Neural cell (in vitro differentiated cells): ENCODE measurements around the gene URAD. TPM values are rescaled to one million over a fixed set of nuclear protein-coding genes. Genes with fewer than 3 reads are reported as not detected.

Experiments
- H2AFZ ChIP-seq: fragments of 200-600, 300-800 bp; sonication (generic), shearing (Covaris generic); 2 replicates; pipeline ENCODE4 v1.6.0; 2014; ENCODE audit warnings: low read depth, mild to moderate bottlenecking, antibody characterized with exemption, low read length, moderate library complexity
- H3F3A ChIP-seq: fragments of 200-600 bp; shearing (Covaris generic); 2 replicates; pipeline ENCODE4 v1.6.1; 2016; ENCODE audit warnings: mild to moderate bottlenecking, moderate library complexity, mixed read lengths, antibody characterized with exemption, low read length; ENCODE audit not compliant: insufficient read depth, poor library complexity, severe bottlenecking
- H3K27ac ChIP-seq: fragments of 200-600, 300-800 bp; sonication (generic), shearing (Covaris generic); 2 replicates; pipeline ENCODE4 v1.5.1; 2014; ENCODE audit warnings: mild to moderate bottlenecking, low read length, moderate library complexity
- H3K27me3 ChIP-seq: fragments of 300-800, 200-600 bp; sonication (generic), shearing (Covaris generic); 2 replicates; pipeline ENCODE4 v1.6.0; 2014; ENCODE audit warnings: mild to moderate bottlenecking, low read depth, low read length, moderate library complexity; ENCODE audit not compliant: insufficient read depth
- H3K36me3 ChIP-seq: fragments of 300-800, 200-600 bp; sonication (generic), shearing (Covaris generic); 2 replicates; pipeline ENCODE4 v1.5.1; 2014; ENCODE audit warnings: mild to moderate bottlenecking, antibody characterized with exemption, low read length, moderate library complexity; ENCODE audit not compliant: insufficient read depth
- H3K4me2 ChIP-seq: fragments of 300-800, 200-600 bp; sonication (generic), shearing (Covaris generic); 2 replicates; pipeline ENCODE4 v1.6.0; 2014; ENCODE audit warnings: mild to moderate bottlenecking, low read length
- H3K4me3 ChIP-seq: fragments of 300-800, 200-600 bp; sonication (generic), shearing (Covaris generic); 2 replicates; pipeline ENCODE4 v1.5.1; 2014; ENCODE audit warnings: mild to moderate bottlenecking, low read length, moderate library complexity
- H3K79me2 ChIP-seq: fragments of 200-600 bp; shearing (Covaris generic); replicated peaks from 2 replicates; pipeline ENCODE4 v1.6.0; 2014; ENCODE audit warnings: mild to moderate bottlenecking, low read length, moderate library complexity; ENCODE audit not compliant: insufficient read depth
- H3K9ac ChIP-seq: fragments of 300-800, 200-600 bp; sonication (generic), shearing (Covaris generic); 2 replicates; pipeline ENCODE4 v1.6.1; 2016; ENCODE audit warnings: mild to moderate bottlenecking, low read length, mixed read lengths
- H3K9me2 ChIP-seq: fragments of 200-600 bp; shearing (Covaris generic); 2 replicates; pipeline ENCODE4 v1.6.1; 2016; ENCODE audit warnings: mild to moderate bottlenecking, low read length, mixed read lengths; ENCODE audit not compliant: insufficient read depth
- H3K9me3 ChIP-seq: fragments of 200-600, 300-800 bp; sonication (generic), shearing (Covaris generic); 2 replicates; pipeline ENCODE4 v1.6.1; 2016; ENCODE audit warnings: mild to moderate bottlenecking, mixed run types, low read length, moderate library complexity, mixed read lengths
- H4K20me1 ChIP-seq: fragments of 200-600 bp; shearing (Covaris generic); 2 replicates; pipeline ENCODE4 v1.6.1; 2016; ENCODE audit warnings: mild to moderate bottlenecking, mixed run types; ENCODE audit not compliant: insufficient read depth
- EP300 ChIP-seq: fragments of 450-650 bp; conservative IDR thresholded peaks from 2 replicates; pipeline ENCODE4 v1.6.1; 2014; ENCODE audit warnings: antibody characterized with exemption, mild to moderate bottlenecking, moderate library complexity; ENCODE audit not compliant: poor library complexity, severe bottlenecking
- EZH2 ChIP-seq: fragments of 200-600, 300-800 bp; shearing (Covaris generic), sonication (generic); IDR thresholded peaks from 2 replicates; pipeline ENCODE4 v1.6.1; 2014; ENCODE audit warnings: antibody characterized with exemption, low read length, borderline replicate concordance, mild to moderate bottlenecking; ENCODE audit not compliant: insufficient read depth, poor library complexity, severe bottlenecking
- POLR2AphosphoS5 ChIP-seq: IDR thresholded peaks from 2 replicates; pipeline ENCODE4 v1.6.1; 2012
- SMC3 ChIP-seq: fragments of 450-650 bp; conservative IDR thresholded peaks from 2 replicates; pipeline ENCODE4 v1.6.1; 2014; ENCODE audit warnings: antibody characterized with exemption, mild to moderate bottlenecking, moderate library complexity; ENCODE audit not compliant: poor library complexity
- TAF1 ChIP-seq: IDR thresholded peaks from 2 replicates; pipeline ENCODE4 v1.6.1; 2012; ENCODE audit warnings: low read depth
- polyA plus RNA-seq: library from polyadenylated mRNA; depleted of rRNA; stranded (reverse); fragments of >200 nt; gene quantifications from 2 replicates; pipeline ENCODE4 v1.2.3, GENCODE V29; 2014
- TF ChIP-seq, protein P1 (sequence below): IDR thresholded peaks from 2 replicates; pipeline ENCODE4 v1.6.1; 2012; ENCODE audit warnings: borderline replicate concordance
- TF ChIP-seq, protein P2 (sequence below): fragments of 450-650 bp; IDR thresholded peaks from 2 replicates; pipeline ENCODE4 v1.5.1; 2014; ENCODE audit warnings: antibody characterized with exemption, mild to moderate bottlenecking, moderate library complexity; ENCODE audit not compliant: poor library complexity, severe bottlenecking

Gene URAD
- polyA plus RNA-seq, 1 donor from 2014 or later: not detected

DNA sequence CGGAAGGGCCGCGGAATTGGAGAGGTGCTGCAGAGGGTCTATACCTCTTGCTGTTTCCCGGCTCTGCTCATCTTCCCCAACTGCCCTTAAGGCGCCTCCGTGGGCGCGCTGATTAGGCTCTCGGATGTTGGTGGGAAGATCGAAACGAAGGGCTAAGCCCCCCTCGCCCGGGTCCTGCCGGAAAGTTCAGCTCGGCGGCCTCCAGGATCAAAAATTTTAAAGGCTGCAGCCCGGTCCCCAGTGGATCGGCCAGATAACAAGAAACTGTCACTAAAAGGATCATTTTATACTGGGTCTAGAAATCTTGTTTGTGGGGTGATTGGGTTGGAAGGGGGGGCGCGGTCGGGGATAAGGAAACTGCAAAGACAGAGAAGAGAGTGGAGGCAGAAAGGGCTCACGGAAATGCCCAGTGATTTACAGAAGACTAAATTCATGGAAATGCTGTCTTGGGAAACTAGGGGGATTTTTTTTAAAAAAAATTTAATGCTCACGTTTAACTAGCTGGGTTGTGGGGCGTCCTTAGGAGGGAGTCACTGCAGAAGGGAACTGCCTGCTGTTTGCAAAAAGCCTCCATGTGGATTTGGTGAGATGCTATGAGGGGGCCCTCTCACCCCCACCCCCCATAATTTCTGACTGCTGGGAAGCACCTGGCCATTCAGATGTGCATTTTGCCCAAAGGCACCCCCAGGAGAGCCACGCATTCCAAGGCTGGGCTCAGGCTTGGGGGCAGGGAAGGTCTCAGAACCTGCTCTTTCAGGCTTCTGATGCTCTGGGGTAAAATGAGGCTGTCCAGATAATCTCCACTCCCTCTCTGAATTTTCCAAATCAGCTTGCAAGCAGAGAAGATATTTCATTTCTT lies 27.0 kb downstream of the URAD start:
- H3K79me2 ChIP-seq: no peaks in the 10 kb centered on the region
- H3K4me2 ChIP-seq: no peak overlapping the region
- H3K9me2 ChIP-seq: no peaks in the 10 kb centered on the region
- H3K4me3 ChIP-seq: no peak overlapping the region
- no peak overlapping the region for H3K9ac ChIP-seq
- H3K9me3 ChIP-seq: no peaks in the 10 kb centered on the region
- H3F3A ChIP-seq: no peaks in the 10 kb centered on the region
- no peak overlapping the region for H2AFZ ChIP-seq
- peaks cover 100% of the 10 kb centered on the region for H3K27me3 ChIP-seq
- no peaks in the 10 kb centered on the region for H3K36me3 ChIP-seq
- TF ChIP-seq, protein P1, sequence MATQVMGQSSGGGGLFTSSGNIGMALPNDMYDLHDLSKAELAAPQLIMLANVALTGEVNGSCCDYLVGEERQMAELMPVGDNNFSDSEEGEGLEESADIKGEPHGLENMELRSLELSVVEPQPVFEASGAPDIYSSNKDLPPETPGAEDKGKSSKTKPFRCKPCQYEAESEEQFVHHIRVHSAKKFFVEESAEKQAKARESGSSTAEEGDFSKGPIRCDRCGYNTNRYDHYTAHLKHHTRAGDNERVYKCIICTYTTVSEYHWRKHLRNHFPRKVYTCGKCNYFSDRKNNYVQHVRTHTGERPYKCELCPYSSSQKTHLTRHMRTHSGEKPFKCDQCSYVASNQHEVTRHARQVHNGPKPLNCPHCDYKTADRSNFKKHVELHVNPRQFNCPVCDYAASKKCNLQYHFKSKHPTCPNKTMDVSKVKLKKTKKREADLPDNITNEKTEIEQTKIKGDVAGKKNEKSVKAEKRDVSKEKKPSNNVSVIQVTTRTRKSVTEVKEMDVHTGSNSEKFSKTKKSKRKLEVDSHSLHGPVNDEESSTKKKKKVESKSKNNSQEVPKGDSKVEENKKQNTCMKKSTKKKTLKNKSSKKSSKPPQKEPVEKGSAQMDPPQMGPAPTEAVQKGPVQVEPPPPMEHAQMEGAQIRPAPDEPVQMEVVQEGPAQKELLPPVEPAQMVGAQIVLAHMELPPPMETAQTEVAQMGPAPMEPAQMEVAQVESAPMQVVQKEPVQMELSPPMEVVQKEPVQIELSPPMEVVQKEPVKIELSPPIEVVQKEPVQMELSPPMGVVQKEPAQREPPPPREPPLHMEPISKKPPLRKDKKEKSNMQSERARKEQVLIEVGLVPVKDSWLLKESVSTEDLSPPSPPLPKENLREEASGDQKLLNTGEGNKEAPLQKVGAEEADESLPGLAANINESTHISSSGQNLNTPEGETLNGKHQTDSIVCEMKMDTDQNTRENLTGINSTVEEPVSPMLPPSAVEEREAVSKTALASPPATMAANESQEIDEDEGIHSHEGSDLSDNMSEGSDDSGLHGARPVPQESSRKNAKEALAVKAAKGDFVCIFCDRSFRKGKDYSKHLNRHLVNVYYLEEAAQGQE: no peak
- TF ChIP-seq EP300: no peak
- no peak for TF ChIP-seq SMC3
- peak; percentile 39 for TF ChIP-seq EZH2
- no peaks in the 10 kb centered on the region for H4K20me1 ChIP-seq
- H3K27ac ChIP-seq: no peak overlapping the region

DNA sequence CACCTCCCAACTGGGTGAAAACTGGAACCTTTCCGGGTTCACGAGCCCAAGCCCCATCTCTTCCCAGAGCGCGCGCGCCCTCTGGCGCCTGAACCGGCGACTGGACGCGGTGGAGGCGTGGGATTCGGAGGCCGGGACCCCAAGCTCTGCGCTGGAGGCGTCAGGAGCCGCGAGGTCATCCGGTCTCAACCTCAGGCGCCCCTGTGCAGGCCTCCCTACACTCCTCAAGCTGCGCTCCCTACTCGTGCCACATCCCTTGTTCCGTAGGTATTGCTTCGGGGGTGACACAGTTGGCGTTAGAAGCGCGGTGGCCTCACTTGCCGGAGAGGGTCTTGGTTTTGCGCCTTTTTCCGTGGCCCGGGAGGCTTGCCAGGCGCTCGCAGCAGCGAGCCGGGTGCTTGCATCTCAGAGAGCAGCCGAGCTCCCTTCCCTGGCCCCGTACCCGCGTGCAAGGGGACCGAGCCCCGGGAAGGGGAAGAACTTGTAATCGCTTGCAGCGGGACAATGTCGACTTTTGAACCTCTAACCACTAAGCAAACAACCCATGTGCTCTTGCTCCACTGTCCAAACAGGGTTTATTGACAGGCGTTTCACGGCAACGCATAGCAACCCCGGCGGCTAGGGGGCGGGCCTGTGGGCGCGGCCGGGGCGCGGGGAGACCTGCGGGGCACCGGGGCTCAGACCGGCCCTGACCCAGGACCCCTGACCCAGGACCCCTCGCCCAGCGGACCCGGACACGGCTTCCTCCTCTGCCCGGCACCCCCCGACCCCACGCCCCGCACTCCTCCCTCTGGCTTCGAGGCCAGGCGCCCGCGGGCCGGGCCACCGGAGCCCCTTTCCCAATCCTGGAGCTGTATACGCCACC lies 27.9 kb downstream of the URAD start:
- no peaks in the 10 kb centered on the region for H3F3A ChIP-seq
- H3K9me3 ChIP-seq: no peaks in the 10 kb centered on the region
- H3K9me2 ChIP-seq: no peaks in the 10 kb centered on the region
- no peaks in the 10 kb centered on the region for H4K20me1 ChIP-seq
- no peak overlapping the region for H2AFZ ChIP-seq
- H3K36me3 ChIP-seq: no peaks in the 10 kb centered on the region
- H3K4me2 ChIP-seq: no peak overlapping the region
- no peak overlapping the region for H3K9ac ChIP-seq
- peak overlapping the region; percentile 41 for H3K4me3 ChIP-seq
- peak; percentile 83 for TF ChIP-seq EZH2
- TF ChIP-seq, protein P2, sequence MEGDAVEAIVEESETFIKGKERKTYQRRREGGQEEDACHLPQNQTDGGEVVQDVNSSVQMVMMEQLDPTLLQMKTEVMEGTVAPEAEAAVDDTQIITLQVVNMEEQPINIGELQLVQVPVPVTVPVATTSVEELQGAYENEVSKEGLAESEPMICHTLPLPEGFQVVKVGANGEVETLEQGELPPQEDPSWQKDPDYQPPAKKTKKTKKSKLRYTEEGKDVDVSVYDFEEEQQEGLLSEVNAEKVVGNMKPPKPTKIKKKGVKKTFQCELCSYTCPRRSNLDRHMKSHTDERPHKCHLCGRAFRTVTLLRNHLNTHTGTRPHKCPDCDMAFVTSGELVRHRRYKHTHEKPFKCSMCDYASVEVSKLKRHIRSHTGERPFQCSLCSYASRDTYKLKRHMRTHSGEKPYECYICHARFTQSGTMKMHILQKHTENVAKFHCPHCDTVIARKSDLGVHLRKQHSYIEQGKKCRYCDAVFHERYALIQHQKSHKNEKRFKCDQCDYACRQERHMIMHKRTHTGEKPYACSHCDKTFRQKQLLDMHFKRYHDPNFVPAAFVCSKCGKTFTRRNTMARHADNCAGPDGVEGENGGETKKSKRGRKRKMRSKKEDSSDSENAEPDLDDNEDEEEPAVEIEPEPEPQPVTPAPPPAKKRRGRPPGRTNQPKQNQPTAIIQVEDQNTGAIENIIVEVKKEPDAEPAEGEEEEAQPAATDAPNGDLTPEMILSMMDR: peak; percentile 56
- TF ChIP-seq POLR2AphosphoS5: no peak
- no peak for TF ChIP-seq TAF1
- TF ChIP-seq SMC3: peak; percentile 39
- TF ChIP-seq EP300: no peak
- H3K27ac ChIP-seq: no peak overlapping the region
- H3K27me3 ChIP-seq: peaks cover 100% of the 10 kb centered on the region
- H3K79me2 ChIP-seq: no peaks in the 10 kb centered on the region
